A549 treated with AZD2906 at 1 μM for 4 hours (cell line): ENCODE data around the gene PIK3R1. TPM values are rescaled to one million over a fixed set of nuclear protein-coding genes. Genes with fewer than 3 reads are reported as not detected.

Source experiments
- total RNA-seq: library from RNA; stranded (reverse); fragments of 200-300 nt; extraction: Qiagen RNA extraction; gene quantifications from 5 replicates; pipeline ENCODE4 v1.2.3, GENCODE V29; 2022

PIK3R1 gene
- total RNA-seq = 6.4 to 9.6 TPM (median 7.6 TPM) in 5 replicates

DNA sequence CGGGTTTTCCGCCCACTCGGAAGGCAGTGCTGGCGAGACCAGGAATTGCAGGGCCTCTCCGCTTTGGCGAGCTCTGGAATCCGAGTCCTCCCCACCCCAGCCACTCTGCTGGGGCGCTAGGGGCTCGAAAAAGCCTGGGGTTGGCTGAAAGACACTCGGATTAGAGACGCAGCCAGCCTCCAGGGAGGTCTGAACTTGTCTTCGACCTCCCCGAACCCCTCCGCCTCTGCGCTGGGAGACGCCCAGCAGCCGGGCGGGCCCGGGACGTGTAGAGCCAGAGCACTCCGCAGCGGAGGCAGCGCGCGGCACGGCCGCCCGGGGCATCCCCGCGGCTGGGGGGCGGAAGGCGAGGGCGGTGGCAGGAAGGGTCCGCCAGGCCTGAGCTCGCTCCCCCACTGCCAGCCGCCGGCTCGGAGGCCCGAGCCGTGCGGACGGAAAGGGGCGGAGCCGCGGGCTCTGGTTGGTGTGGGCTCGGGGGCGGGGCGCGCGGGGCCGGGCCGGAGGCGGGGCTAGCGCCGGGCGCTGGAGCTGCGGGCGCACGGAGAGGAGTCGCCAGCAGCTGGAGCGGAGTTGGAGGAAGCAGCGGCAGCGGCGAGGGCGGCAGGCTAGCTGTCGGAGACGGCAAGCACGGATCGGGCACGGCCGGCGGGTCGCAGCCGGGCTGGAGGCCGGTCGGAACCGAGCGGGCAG, at the start of gene PIK3R1:
Gene PIK3R1, plus strand, starts transcription at position 549 of the 690 bp plus-strand sequence. CDS start 10,920 bp downstream, outside the sequence.

